ENCODE results near the gene AQP10.
A peak's percentile ranks its signal among the peaks of the same experiment; 100 is the strongest.
"Not testable (repeated sequence)": the region's sequence is repeated elsewhere in the genome, so short reads cannot be mapped to it uniquely, and the experiment has no call there.

The AQP10 gene

GRCh38 chr1:154324669-154325582 lies 4.0 kb downstream of the AQP10 start, which contains the start of gene ATP8B2:
TSS of gene ATP8B2 (plus strand) at chr1:154325525. CDS start at chr1:154328142, 2,617 bp downstream.
- peak; percentile 82 to 88 for DNase-seq

GRCh38 chr1:154325583-154326545 lies 5.0 kb downstream of the AQP10 start:
- DNase-seq, result peak; percentile 47 to 62

- peak in 1 of 2 donors; percentile 20 for DNase-seq
Measured at GRCh38 chr1:154326546-154327465, 5.9 kb downstream of the AQP10 start.

- DNase-seq, result peak; percentile 57 to 72
Measured at GRCh38 chr1:154327466-154328317, 6.8 kb downstream of the AQP10 start.

GRCh38 chr1:154328318-154329151 lies 7.6 kb downstream of the AQP10 start:
- DNase-seq, result peak; percentile 82 to 91

- no peak for DNase-seq
Measured at GRCh38 chr1:154329152-154329521, 8.2 kb downstream of the AQP10 start.

- DNase-seq, result peak in 1 of 2 donors; percentile 61
Measured at GRCh38 chr1:154329551-154330131, 8.7 kb downstream of the AQP10 start.

- peak in 1 of 2 donors; percentile 44 for DNase-seq
Measured at GRCh38 chr1:154330669-154331068, 9.8 kb downstream of the AQP10 start.

GRCh38 chr1:154334079-154335024 lies 13.5 kb downstream of the AQP10 start:
- DNase-seq, result no peak

GRCh38 chr1:154335025-154335714 lies 14.3 kb downstream of the AQP10 start:
- DNase-seq, result peak; percentile 89 to 93

GRCh38 chr1:154337253-154337894 lies 16.5 kb downstream of the AQP10 start:
- peak in 1 of 2 donors; percentile 63 for DNase-seq

- DNase-seq, result no peak
Measured at GRCh38 chr1:154338875-154339274, 18.0 kb downstream of the AQP10 start.

GRCh38 chr1:154341366-154341765 lies 20.5 kb downstream of the AQP10 start:
- DNase-seq, result not testable (repeated sequence)

GRCh38 chr1:154342132-154342531 lies 21.2 kb downstream of the AQP10 start:
- DNase-seq, result no peak

- DNase-seq, result peak; percentile 66 to 84
Measured at GRCh38 chr1:154342836-154343472, 22.1 kb downstream of the AQP10 start.

GRCh38 chr1:154344977-154345837 lies 24.3 kb downstream of the AQP10 start:
- DNase-seq, result peak; percentile 68 to 85
